SKM-1 treated with dmso at 0.1 percent for 144 hours (cell line): ENCODE measurements around the gene OASL.
"Not testable (repeated sequence)": the region's sequence is repeated elsewhere in the genome, so short reads cannot be mapped to it uniquely, and the experiment has no call there.

ENCODE experiments used
- DNase-seq: peaks from one replicate; lab custom pipeline; 2025; ENCODE audit not compliant: unreplicated experiment; lab: John Stamatoyannopoulos, UW

Gene OASL

GRCh38 chr12:121059031-121059898 is 20.2 kb upstream of the OASL start:
- no peak for DNase-seq

DNA sequence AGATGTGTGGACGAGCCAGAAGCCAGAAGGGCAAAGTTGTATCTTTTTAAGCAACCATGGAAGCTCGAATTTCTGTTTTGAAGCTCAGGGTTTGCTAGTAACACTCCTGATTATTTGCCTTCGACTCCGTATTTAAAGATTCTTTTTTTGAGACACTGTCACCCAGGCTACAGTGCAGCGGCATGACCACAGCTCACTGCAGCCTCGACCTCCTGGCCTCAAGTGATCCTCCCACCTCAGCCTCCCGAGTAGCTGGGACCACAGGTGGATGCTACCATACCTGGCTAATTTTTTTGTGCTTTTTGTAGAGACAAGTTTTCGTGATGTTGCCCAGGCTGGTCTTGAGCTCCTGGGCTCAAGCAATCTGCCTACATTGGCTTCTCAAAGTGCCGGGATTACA is 18.7 kb upstream of the OASL start:
- no peak for DNase-seq

DNA sequence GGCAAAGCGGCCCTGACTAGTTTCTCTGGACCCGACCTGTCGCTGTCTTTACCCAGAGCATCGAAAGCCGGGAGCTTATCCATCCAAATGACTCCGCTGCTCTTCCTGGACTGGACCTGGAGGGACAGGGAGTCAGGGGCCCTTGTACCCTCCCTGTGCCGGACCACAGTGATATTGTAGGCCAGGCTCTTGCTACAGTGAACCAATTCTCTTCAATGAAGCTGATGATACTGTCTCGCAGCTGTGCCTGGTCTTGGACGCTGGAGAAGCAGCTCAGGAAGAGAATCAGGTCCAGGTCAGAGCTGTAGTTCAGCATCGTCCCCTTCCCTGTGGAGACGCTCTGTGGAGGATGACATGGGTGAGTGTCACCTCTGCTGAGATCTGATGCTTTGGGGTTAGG is 14.7 kb upstream of the OASL start:
- DNase-seq, result no peak

GRCh38 chr12:121050725-121051124 is 11.7 kb upstream of the OASL start:
- DNase-seq, result no peak

DNA sequence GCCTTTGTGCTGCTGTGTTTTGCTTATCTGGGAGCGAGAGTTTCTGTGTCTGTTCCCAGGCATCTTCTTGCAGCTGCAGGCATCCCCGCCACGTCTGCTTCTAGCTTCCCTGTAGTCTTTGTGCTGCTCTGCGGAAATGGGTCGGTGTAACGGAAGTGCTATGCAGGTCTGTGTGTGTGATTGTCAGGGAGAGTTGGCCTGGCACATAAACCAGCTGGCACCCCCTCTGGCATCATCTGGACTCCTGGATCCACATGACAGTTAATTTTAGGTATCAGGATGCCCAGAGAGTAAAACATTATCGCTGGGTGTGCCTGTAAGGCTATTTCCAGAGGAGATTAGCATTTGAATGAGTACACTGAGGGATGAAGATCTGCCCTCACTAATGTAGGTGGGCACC is 9.4 kb upstream of the OASL start:
- no peak for DNase-seq

- DNase-seq, result not testable (repeated sequence)
Observed at GRCh38 chr12:121047400-121047799, 8.4 kb upstream of the OASL start.

DNA sequence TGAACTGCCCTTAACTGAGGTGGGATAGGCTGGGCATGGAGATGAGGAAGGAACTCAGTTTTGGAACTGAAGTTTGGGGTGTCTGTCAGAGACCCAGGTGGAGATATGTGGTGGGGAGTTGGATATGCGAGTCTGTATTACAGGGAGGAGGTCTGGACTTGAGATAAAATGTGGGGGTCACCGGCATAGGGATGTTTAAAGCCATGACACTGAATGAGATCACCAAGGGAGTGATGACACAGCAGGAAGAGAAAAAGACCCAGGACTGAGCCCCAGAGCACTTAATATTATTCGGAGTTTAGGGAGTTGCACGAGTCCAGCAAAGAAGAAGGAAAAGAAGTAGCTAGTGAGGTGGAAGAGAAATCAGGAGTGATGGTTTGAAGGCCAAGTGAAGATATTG is 4.0 kb upstream of the OASL start:
- DNase-seq, result no peak

- DNase-seq, result no peak
Observed at GRCh38 chr12:121036810-121037326, 2.2 kb downstream of the OASL start.

DNA sequence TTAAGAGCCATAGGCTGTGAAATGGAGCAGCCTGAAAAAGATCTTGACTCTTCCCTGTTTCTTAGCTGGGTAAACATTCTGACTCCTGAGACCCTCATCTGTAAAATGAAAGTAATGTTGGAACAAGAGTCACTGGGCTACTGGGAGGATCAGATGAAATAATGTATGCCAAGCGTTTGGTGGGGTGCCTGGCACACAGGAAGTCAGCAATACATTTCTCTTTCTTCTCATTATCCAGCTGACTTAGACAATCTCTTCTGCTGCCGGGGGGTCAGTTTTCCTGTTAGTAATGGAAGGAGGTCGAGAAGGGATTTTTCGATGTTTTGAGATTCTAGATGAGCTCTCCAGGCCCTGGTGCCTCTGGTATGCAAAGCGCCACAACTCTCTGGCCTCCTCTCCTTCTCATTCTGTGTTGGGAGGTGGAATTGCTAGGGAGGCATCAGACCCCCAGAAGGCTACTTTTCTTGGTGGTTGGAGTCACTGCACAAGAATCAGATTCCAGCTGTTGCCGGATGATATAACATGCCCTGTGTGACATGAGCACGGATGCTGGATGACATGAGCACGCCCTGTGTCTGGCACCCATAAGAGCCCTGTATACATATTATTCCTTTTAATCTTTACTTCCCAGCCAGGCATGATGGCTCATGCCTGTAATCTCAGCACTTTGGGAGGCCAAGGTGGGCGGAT is 4.3 kb downstream of the OASL start:
- DNase-seq, result no peak

- DNase-seq, result no peak
Observed at GRCh38 chr12:121033625-121034349, 5.3 kb downstream of the OASL start.

GRCh38 chr12:121030576-121031212 is 8.4 kb downstream of the OASL start:
- DNase-seq, result no peak

DNA sequence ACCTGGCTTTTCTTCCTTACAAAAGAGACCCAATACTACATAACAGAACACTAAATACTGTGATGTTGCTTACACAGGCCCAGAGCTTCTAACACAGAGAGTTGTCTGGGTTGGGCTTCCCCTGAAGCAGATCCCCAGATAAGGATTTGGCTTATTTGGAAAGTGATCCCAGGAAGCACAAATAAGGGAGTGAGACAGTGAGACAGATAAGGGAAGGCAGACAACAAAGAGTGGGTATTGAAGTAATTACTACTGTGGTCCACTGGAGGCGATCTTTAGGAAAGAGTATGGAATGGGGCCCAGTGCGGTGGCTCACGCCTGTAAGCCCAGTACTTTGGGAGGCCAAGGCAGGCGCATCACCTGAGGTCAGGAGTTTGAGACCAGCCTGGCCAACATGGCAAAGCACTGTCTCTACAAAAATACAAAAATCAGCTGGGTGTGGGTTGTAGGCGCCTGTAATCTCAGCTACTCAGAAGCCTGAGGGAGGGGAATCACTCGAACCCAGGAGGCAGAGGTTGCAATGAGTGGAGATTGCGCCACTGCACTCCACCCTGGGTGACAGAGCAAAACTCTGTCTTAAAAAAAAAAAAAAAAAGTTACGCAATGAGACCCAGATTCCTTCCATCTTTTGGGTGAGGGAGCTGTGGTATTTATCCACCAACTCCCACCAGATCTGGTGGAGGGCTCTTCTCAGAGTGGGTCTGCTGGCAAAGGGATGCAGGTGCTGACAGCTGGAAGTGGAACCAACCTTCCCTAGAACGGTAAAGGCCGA is 12.6 kb downstream of the OASL start:
- DNase-seq, result no peak

DNA sequence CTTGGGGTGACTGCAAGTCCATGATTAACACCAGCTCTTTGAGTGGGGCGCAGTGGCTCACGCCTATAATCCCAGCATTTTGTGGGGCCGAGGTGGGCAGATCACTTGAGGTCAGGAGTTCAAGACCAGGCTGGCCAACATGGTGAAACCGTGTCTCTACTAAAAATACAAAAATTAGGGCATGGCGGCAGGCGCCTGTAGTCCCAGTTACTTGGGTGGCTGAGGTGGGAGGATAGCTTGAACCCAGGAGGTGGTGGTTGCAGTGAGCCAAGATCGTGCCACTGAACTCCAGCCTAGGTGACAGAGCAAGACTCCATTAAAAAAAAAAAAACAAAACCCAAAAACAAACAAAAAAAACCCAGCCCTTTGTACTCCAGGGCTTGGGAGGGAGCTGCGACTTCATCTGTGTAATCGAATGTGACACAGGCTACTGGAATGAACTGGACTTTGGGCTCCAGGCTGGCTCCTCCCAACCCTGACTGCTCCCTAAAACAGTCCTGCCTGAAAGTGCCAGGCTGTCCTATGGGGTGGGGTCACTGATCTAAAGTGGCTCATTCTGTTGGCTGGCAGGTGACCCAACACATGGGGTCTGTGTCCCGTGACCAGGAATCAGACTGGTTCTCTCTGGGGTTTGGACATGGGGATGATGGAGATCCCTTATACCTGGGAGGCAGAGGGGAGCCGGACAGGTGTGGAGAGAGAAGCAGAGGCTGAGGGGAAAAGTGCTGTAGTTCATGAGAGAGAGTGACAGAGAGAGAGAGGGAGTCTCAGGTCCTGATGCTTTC is 13.4 kb downstream of the OASL start:
- DNase-seq, result no peak

DNA sequence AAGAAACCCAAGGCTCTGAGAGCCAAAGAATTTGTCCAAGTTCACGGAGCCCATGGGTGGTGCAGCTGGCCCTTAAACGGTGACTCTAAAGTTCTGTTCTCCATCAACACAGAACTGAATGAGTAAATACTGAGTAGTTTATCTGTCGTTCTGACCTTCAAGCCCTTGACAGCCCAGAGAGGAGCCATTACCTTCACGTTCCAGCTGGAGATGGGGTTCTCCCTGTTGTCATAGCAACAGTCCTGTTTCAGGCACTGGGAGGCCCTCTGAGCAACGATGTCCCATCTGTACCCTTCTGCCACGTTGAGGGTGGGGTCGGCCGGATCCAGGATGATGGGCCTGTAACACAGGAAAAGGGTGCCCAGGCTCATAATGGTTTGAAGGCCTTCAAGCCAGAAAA is 15.2 kb downstream of the OASL start:
- DNase-seq, result no peak

GRCh38 chr12:121022713-121023112 is 16.3 kb downstream of the OASL start:
- no peak for DNase-seq

DNA sequence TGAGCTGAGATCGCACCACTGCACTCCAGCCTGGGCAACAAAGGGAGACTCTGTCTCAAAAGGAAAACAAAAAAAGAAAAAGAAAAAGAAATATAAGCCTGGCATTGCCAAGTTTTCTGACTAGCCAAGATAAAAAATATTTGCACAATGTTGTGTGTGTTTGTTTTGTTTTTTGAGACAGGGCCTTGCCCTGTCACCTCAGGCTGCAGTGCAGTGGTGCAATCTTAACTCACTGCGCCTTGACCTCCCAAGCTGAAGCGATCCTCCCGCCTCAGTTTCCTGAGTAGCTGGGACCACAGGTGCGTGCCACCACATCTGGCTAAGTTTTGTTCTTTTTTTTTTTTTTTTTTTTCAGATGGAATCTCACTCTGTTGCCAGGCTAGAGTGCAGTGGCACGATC is 17.3 kb downstream of the OASL start:
- no peak for DNase-seq

DNA sequence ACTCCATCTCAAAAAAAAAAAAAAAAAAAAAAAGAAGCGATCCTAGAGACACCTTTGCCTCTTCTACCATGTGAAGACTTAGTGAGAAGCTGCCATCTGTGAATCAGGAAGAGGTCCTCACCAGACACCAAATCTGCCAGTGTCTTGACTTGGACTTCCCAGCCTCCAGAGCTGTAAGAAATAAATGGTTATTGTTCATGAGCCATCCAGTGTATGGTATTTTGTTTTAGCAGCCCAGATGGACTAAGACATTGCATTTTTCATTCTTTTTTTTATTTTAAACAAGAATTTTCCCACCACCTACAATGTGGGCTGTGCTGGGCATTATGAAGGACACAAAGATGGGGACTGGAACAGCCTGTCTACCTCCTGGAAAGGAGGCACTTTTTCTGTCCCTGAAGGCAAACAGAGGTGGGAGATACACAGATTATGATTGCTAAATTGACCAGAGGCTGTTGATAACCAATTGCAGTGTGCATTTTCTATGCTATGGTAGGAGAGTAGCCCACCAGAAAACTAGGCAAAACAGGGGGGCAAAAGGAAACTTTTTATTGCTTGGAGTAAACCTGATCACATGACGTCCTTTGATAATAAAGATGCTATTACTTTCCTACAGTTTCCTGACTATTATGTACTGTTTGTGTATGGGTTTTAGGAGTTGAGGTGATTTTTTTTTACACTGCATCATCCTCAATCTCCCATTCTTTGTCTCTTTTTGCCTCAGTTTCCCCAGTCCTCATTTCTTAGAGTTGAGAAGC is 20.0 kb downstream of the OASL start:
- no peak for DNase-seq

GRCh38 chr12:121017966-121018491 is 21.0 kb downstream of the OASL start:
- DNase-seq, result no peak
